Activated naive CD8-positive, alpha-beta T cell treated with anti-CD3 and anti-CD28 coated beads, Interleukin-2, amount 50 U/mL, for 24 hours (primary cell): ENCODE measurements around the gene PDXK.

Source experiments
- ATAC-seq: fragments of 150-1000 bp; cut with Tn5 transposase; one replicate; pipeline ENCODE4 v1.10.0; 2021
- DNase-seq: peaks from one replicate; pipeline ENCODE4 v3.0.0; 2021
- H3K27ac Mint-ChIP-seq: one replicate; pipeline ENCODE4 v1.8.0; 2021; ENCODE audit warnings: mild to moderate bottlenecking, mixed read lengths
- H3K27me3 Mint-ChIP-seq: one replicate; pipeline ENCODE4 v1.8.0; 2021; ENCODE audit warnings: mixed read lengths
- H3K36me3 Mint-ChIP-seq: one replicate; pipeline ENCODE4 v1.8.0; 2021; ENCODE audit warnings: low read depth, mixed read lengths
- H3K4me1 Mint-ChIP-seq: one replicate; pipeline ENCODE4 v1.8.0; 2021; ENCODE audit warnings: mixed read lengths
- H3K4me3 Mint-ChIP-seq: one replicate; pipeline ENCODE4 v1.8.0; 2021; ENCODE audit warnings: mild to moderate bottlenecking, moderate library complexity, mixed read lengths
- H3K9me3 Mint-ChIP-seq: one replicate; pipeline ENCODE4 v1.8.0; 2021; ENCODE audit warnings: mixed read lengths

PDXK gene

GRCh38 chr21:43754948-43755781, 36.2 kb downstream of the PDXK start:
- Mint-ChIP-seq H3K27me3 (no peaks in the 10 kb centered on the region), H3K27ac (no peak overlapping the region), H3K4me3 (no peak overlapping the region), H3K9me3 (no peaks in the 10 kb centered on the region), H3K4me1 (no peaks in the 10 kb centered on the region), H3K36me3 (peaks cover 21% of the 10 kb centered on the region)
- ATAC-seq: peak; percentile 18
- DNase-seq: no peak

GRCh38 chr21:43755820-43756594, 37.1 kb downstream of the PDXK start:
- H3K4me1 Mint-ChIP-seq: no peaks in the 10 kb centered on the region
- H3K9me3 Mint-ChIP-seq: no peaks in the 10 kb centered on the region
- no peak for ATAC-seq
- no peak for DNase-seq
- H3K36me3 Mint-ChIP-seq: peaks cover 17% of the 10 kb centered on the region
- H3K27me3 Mint-ChIP-seq: no peaks in the 10 kb centered on the region
- no peak overlapping the region for H3K27ac Mint-ChIP-seq
- H3K4me3 Mint-ChIP-seq: no peak overlapping the region

DNA sequence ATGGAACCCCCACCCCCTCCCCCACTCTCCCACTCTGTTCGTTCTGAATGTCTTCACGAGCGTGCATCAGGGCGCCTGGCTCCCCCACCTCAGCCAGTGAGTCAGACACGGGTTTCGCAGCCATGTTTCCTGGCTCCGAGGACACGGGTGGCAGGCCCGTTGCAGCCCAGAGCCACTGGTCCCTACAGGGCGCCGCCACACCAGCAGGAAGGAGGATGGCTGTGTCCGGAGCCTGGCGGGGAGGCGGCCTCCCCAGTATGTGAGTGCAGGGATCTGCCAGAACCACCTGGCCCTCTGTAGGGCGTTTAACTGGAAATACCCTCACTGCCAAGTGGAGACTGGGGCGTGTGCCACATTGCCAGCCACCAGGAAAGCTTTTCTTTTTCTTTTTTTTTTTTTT, 38.7 kb downstream of the PDXK start:
- Mint-ChIP-seq H3K36me3 (peaks cover 16% of the 10 kb centered on the region), H3K4me1 (no peaks in the 10 kb centered on the region), H3K27me3 (no peaks in the 10 kb centered on the region), H3K27ac (no peak overlapping the region), H3K4me3 (no peak overlapping the region), H3K9me3 (no peaks in the 10 kb centered on the region)
- ATAC-seq (no peak), DNase-seq (no peak)

DNA sequence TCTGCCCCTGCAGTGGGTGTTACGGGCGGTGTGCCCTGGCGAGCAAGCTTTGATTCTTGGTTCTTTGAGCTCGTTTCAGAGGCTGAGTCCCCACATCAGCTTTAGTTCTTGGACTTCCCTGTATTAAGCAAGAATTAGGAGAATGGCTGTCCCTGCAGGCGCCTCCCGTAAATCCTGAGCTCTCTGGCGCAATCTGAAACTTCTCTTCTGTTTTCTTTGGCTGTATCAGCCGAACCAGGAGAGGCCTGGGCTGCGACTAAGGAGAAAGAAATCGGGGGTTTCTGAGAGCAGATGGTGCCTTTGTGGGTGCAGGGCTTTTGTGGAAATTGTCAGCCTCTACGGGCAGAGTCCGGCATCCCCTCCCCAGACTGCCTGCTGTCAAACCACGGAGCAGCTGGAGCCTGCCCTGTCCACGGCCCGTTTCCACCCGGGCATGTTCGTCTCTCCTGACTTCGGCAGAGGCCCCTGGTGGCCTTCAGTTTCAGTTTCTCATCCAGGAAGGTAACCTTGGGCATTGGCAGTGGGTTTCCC, 39.2 kb downstream of the PDXK start:
- no peak for ATAC-seq
- no peaks in the 10 kb centered on the region for H3K9me3 Mint-ChIP-seq
- H3K36me3 Mint-ChIP-seq: peaks cover 14% of the 10 kb centered on the region

GRCh38 chr21:43758811-43759210, 39.9 kb downstream of the PDXK start:
- H3K27me3 Mint-ChIP-seq: no peaks in the 10 kb centered on the region
- no peak overlapping the region for H3K27ac Mint-ChIP-seq
- no peaks in the 10 kb centered on the region for H3K9me3 Mint-ChIP-seq
- H3K36me3 Mint-ChIP-seq: peaks cover 12% of the 10 kb centered on the region
- H3K4me1 Mint-ChIP-seq: no peaks in the 10 kb centered on the region
- DNase-seq (no peak), ATAC-seq (no peak)
- no peak overlapping the region for H3K4me3 Mint-ChIP-seq

More for the DNA sequence above, 39.2 kb downstream of the PDXK start:
- DNase-seq: no peak
- Mint-ChIP-seq H3K27me3 (no peaks in the 10 kb centered on the region), H3K4me1 (no peaks in the 10 kb centered on the region), H3K27ac (no peak overlapping the region), H3K4me3 (no peak overlapping the region)

DNA sequence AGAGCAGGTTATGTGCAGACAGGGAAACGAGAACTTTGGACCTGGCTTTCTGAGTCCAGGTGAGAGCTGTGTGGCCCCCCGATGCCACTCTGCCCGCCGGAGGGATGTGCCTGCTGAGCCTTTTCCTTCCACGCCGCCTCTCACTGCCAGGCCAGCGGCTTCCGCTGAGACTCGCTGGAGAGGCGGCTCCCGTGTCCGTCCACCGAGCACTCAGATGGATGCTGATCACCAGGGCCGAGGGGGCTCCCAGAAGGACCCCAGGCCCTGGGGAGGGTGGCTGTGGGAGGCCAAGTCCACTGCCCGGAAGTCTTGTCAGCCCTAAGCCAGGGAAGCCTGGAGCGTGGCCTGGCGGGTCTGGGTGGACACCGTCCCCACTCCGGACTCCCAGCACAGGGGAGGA, 40.7 kb downstream of the PDXK start:
- Mint-ChIP-seq H3K9me3 (no peaks in the 10 kb centered on the region), H3K27ac (no peak overlapping the region), H3K27me3 (no peaks in the 10 kb centered on the region), H3K36me3 (peaks cover 9% of the 10 kb centered on the region), H3K4me1 (no peaks in the 10 kb centered on the region), H3K4me3 (no peak overlapping the region)
- ATAC-seq (no peak), DNase-seq (no peak)

- no peak overlapping the region for H3K4me3 Mint-ChIP-seq
- ATAC-seq: no peak
- H3K36me3 Mint-ChIP-seq: peaks cover 9% of the 10 kb centered on the region
- no peaks in the 10 kb centered on the region for H3K27me3 Mint-ChIP-seq
- H3K9me3 Mint-ChIP-seq: no peaks in the 10 kb centered on the region
- no peaks in the 10 kb centered on the region for H3K4me1 Mint-ChIP-seq
- H3K27ac Mint-ChIP-seq: no peak overlapping the region
- no peak for DNase-seq
Measured at GRCh38 chr21:43760391-43760958, 41.5 kb downstream of the PDXK start.

- Mint-ChIP-seq H3K4me3 (no peak overlapping the region), H3K27ac (no peak overlapping the region), H3K4me1 (no peaks in the 10 kb centered on the region), H3K9me3 (no peaks in the 10 kb centered on the region), H3K27me3 (no peaks in the 10 kb centered on the region), H3K36me3 (peaks cover 3% of the 10 kb centered on the region)
- no peak for DNase-seq
- ATAC-seq: no peak
Measured at GRCh38 chr21:43761886-43762285, 43.0 kb downstream of the PDXK start.

GRCh38 chr21:43762303-43763128, 43.6 kb downstream of the PDXK start:
- no peak for ATAC-seq
- no peak for DNase-seq
- peaks cover 3% of the 10 kb centered on the region for H3K36me3 Mint-ChIP-seq
- H3K27me3 Mint-ChIP-seq: no peaks in the 10 kb centered on the region
- H3K27ac Mint-ChIP-seq: no peak overlapping the region
- H3K9me3 Mint-ChIP-seq: no peaks in the 10 kb centered on the region
- no peaks in the 10 kb centered on the region for H3K4me1 Mint-ChIP-seq
- H3K4me3 Mint-ChIP-seq: no peak overlapping the region

- Mint-ChIP-seq H3K9me3 (no peaks in the 10 kb centered on the region), H3K36me3 (peaks cover 1% of the 10 kb centered on the region), H3K4me3 (no peak overlapping the region), H3K27ac (no peak overlapping the region), H3K27me3 (no peaks in the 10 kb centered on the region), H3K4me1 (no peaks in the 10 kb centered on the region)
- ATAC-seq (no peak), DNase-seq (no peak)
Measured at GRCh38 chr21:43763901-43764523, 45.1 kb downstream of the PDXK start.

GRCh38 chr21:43764576-43765495, 45.9 kb downstream of the PDXK start:
- DNase-seq: no peak
- no peaks in the 10 kb centered on the region for H3K27me3 Mint-ChIP-seq
- no peak overlapping the region for H3K27ac Mint-ChIP-seq
- no peak overlapping the region for H3K4me3 Mint-ChIP-seq
- H3K36me3 Mint-ChIP-seq: peaks cover 1% of the 10 kb centered on the region
- no peaks in the 10 kb centered on the region for H3K4me1 Mint-ChIP-seq
- ATAC-seq: no peak
- no peaks in the 10 kb centered on the region for H3K9me3 Mint-ChIP-seq

- Mint-ChIP-seq H3K27me3 (no peaks in the 10 kb centered on the region), H3K4me3 (no peak overlapping the region), H3K4me1 (peaks cover 6% of the 10 kb centered on the region), H3K9me3 (no peaks in the 10 kb centered on the region), H3K27ac (no peak overlapping the region), H3K36me3 (peaks cover 7% of the 10 kb centered on the region)
- DNase-seq (no peak), ATAC-seq (no peak)
Measured at GRCh38 chr21:43766734-43767497, 48.0 kb downstream of the PDXK start.
